Right renal cortex interstitium (tissue), 3 donors: ENCODE results near the gene COG5. TPM values are rescaled to one million over a fixed set of nuclear protein-coding genes. Genes with fewer than 3 reads are reported as not detected.
"Not testable (repeated sequence)": the region's sequence is repeated elsewhere in the genome, so short reads cannot be mapped to it uniquely, and the experiment has no call there.

Source experiments
- DNase-seq, 3 donors: peaks; one replicate each; pipeline ENCODE4 v3.0.0-alpha.2; 2013; ENCODE audit warnings: low read depth in 3 of 3, low spot score in 2 of 3
- polyA plus RNA-seq, 3 donors: library from polyadenylated mRNA; unstranded; fragments of 120-200 nt; gene quantifications; one replicate each; pipeline ENCODE4 v1.2.1, GENCODE V29; 2013; ENCODE audit not compliant: insufficient read length in 3 of 3

The COG5 gene
- polyA plus RNA-seq, 3 donors: 31.1 to 44.2 (median 33.2) TPM

DNA sequence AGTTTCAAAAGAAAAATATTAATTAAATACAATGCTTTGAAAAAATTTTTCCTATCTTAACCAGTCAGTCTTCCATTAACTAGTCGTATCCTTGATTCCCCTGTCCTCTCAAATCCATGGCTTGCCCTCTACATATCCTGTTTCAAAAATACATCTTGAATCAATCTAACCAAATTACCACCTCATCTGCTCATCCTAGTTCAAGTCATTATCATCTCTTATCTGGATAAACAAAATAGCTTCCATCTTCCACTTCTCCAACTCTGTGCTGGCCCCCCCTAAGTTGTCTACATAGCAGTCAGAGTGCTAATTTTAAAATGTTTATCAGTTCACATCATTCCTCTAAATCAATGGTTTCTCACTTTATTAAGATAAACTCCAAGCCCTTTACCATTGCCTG, 269.5 kb downstream of the COG5 start:
- no peak for DNase-seq

- DNase-seq: no peak
Measured at GRCh38 chr7:107292591-107292990, 271.1 kb downstream of the COG5 start.

DNA sequence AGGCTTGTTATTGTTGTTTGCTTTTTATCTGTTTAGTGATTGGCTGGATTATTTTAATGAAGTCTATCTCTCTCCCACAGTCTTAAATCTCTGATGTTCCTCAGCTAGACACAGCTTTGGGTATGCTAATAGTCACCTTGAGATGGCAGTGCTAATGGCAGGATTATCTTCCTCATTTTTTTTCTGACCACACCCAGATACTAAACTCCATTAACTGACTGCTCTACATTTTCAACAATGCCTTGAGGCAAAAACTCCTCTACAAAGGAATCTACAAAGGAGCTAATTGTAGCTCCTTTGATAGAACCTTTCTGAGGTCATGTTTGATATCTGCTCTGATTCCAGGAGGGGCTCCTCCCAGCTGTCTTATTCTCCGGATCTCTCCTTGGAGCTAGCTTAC, 272.3 kb downstream of the COG5 start:
- no peak for DNase-seq

GRCh38 chr7:107286751-107287621, 276.7 kb downstream of the COG5 start:
- DNase-seq: no peak

DNA sequence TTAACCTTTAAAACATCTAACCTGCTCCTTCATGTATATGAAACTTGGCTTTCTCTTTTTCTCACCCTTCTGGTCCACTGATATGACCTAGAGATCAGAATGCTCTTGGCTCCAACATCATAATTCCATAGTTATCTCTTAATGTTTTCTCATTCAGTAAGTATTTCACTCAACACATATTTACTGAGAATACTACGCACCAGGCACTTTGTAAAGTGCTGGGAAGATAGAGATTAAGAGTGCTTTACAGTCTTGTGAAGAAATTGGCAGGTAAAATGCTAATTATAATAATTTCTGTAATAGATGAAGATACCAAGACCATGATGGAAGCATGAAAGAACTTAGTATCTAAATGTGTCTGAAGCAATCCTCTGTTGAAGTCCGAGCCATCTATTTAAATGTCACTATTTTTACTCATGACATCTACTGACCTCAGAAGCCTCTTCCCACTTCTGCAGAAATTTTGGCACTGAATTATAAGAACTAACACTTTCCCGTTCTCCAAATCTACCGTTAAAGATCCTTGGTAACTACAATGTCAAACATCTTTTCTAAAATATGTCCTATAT, 278.7 kb downstream of the COG5 start:
- no peak for DNase-seq

DNA sequence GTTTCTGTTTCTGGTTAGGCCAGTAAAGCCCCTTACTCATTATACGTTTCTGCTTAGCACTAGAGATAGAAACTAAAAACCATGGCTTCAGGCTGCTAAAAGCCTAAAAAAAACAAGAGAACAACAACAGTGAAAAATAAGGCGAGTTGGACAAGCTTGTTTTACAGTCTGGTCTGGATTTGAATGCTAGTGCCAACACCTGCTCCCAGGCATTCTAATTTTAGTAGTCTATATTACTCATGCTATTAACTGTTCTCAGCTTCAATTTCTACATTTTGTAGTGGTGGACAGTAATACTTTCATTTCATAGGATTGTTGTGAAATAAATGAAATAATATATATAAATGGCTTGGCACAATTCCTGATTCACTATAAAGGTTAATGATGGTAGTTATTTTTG, 286.4 kb downstream of the COG5 start:
- DNase-seq: no peak

GRCh38 chr7:107276220-107276827, 287.4 kb downstream of the COG5 start:
- DNase-seq: no peak

GRCh38 chr7:107274506-107274905, 289.2 kb downstream of the COG5 start:
- no peak for DNase-seq

DNA sequence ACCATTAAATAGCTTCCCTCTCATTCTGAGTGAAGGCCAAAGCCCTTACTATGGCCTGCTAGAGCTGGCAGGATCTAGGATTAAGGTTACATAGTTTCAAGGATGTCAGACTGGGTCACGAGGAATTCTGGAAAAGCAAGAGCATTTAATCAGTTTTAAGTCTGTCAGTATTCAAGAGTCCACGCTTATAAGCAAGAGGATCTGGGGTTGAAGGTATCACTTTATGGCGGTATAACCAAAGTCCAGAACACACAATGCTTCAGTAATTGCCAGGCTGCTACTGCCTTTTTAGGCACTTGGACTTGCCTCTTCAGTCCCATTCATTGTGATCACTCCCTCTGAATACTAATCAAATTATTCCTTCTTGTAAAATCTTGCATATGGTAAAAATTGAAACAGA, 293.9 kb downstream of the COG5 start:
- DNase-seq: no peak

GRCh38 chr7:107268594-107268993, 295.1 kb downstream of the COG5 start:
- DNase-seq: no peak

DNA sequence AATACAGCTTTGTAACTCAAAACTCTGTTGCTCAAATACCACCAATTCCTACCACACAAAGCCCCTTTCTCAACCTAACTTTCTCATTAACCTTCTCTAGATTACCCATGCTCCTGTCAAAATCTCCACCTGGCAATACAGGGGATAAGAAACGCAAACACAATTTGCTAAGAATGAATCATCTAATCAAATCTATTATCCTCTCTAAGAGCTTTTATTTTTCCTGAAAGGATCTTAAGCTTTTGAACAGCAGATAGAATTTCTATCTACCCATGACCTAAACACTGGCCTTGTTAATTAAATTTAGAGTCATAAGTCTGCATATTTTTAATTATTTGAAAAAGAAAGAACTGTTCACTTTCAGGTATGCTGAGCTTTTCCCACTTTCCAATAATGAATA, 296.6 kb downstream of the COG5 start:
- DNase-seq: no peak

DNA sequence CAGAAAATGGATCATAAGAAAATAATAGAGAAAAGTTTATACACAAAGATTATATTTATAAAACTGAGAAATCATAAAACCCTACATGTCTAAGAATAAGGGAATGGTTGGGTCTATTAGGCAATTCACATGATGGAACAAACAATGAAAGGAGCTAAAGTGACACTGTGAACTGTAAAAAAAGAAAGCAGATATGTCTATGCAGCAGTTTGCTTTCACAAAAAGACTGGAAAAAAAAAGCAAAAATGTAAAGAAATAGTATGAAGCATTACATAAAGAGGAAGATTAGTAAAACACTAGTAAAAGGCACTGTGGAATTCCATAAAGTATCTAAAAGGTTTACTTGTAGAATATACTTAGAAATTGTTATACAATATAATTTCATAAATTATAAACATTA, 299.0 kb downstream of the COG5 start:
- no peak for DNase-seq

DNA sequence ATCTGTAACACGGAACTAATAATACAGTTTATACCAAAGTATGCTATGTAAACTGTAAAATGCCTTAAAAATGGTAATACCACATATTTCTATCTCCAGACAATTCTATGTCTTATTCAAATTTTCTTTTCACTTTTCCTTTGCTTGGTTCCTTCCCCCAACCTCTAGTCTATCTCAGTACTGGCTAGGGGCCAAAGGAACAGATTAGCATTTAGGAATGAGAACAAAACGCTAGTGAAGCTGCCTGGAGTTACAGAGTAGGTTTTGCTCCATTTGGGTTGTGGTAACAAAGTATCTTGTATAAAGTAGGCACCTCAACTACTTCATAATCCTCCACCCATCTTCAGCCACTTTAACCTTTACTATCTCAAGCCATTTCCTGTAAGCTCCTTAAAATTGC, 300.9 kb downstream of the COG5 start:
- no peak for DNase-seq

GRCh38 chr7:107258737-107259136, 305.0 kb downstream of the COG5 start:
- DNase-seq: no peak

DNA sequence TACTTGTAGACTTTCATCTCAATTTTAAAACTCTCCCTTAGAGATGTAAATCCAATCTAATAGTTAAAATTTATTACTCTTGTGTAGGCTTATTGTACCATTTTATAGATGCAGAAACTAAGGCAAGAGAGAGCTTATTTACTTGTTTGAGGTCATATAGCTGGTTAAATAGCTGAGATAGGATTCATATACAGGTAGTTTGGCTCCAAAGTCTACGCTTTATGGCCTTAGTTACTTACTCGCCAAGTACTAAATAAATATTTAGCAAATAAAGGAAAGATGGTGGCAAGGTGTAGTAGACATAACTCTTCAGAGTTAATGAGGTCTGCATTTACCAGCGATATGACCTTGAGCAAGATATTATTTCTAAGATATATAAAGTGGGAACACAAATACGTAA, 308.1 kb downstream of the COG5 start:
- DNase-seq: no peak

DNA sequence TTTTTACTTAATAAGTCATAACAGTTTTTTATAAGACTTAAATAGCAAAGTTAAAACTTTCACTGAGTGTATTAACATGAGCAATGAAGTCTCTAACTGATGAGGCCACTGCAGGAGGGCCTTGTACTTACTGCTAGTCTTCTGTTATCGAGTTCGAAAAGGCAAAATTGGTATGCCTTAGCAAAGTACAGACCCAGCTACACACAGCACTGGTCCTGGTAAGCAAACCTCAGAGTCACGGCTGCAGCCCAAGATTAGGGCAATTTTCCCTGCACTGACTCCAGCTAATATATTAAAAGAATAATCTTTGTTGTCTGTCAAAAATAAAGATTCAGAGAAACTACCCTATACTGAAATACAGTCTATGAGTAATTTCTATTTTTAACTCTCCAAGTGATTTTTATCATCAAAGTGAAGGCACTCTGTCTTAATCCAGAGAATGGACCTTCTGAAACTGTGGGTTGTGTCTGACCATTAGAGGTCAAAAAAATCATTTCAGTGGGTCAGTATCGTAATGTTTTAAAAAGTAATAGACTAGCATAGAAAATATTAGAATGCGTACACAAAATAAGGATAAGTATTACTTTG, 309.2 kb downstream of the COG5 start:
- DNase-seq: no peak

DNA sequence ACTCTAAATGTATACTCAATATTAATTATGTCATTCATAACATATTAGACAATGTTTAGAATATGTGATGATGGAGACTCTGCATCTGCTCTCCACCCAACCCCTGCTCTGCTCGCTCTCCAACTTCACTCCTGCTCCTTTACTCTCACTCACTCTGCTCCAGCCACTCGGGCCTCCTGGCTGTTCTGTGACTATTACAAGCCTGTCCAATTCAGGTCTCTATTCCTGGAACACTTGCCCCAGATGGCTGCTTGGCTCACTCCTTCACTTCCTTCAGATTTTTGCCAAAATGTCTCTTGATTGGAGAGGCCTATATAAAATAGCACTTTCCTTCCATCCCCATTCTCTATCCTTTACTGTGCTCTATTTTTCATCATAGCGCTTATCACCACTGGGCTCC, 310.1 kb downstream of the COG5 start:
- no peak for DNase-seq

DNA sequence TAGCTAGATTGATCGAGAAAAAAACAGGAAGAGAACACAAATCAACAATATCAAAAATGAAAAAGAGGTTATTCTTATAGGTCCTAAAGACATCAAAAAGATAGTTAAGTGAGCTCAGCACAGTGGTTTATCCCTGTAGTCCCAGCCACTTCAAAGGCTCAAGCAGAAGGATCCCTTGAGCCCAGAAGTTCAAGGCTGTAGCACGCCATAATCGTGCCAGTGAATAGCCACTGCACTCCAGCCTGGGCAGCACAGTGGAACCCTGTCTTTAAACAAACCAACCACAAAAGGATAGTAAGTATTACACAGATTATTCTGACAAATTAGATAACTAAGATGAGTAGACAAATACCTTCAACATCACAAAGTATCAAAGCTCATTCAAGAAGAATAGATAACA, 311.8 kb downstream of the COG5 start:
- DNase-seq: no peak

- DNase-seq: no peak
Measured at GRCh38 chr7:107248551-107249316, 315.0 kb downstream of the COG5 start.

DNA sequence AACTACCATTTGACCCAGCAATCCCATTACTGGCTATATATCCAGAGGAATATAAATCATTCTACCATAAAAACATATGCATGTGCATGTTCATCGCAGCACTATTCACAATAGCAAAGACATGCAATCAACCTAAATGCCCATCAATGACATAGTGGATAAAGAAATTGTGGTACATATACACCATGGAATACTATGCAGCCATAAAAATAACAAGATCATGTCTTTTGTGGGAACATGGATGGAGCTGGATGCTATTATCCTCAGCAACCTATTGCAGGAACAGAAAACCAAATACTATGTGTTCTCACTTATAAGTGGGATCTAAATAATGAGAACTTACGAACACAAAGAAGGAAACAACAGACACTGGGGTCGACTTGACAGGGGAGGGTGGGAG, 316.9 kb downstream of the COG5 start:
- not testable (repeated sequence) for DNase-seq

GRCh38 chr7:107244613-107245012, 319.1 kb downstream of the COG5 start:
- no peak for DNase-seq
